Measurements from ENCODE around the gene TRMT10C. TPM values are rescaled to one million over a fixed set of nuclear protein-coding genes. Genes with fewer than 3 reads are reported as not detected.
"Not testable (repeated sequence)": the region's sequence is repeated elsewhere in the genome, so short reads cannot be mapped to it uniquely, and the experiment has no call there.

TRMT10C gene
- total RNA-seq, 4 donors from 2014 or later: 14.4 to 21.7 (median 17.3) TPM

- Histone ChIP-seq H3K27me3 (peaks cover 0 to 7% (median 0%) of the 10 kb centered on the region in 4 donors), H3K27ac (replicated peaks in 1 of 4) (no peak overlapping the region), H3K4me1 (no peaks in the 10 kb centered on the region), H3K9me3 (no peaks in the 10 kb centered on the region), H3K36me3 (no peaks in the 10 kb centered on the region), H3K4me3 (no peak overlapping the region)
- TF ChIP-seq, protein P1, sequence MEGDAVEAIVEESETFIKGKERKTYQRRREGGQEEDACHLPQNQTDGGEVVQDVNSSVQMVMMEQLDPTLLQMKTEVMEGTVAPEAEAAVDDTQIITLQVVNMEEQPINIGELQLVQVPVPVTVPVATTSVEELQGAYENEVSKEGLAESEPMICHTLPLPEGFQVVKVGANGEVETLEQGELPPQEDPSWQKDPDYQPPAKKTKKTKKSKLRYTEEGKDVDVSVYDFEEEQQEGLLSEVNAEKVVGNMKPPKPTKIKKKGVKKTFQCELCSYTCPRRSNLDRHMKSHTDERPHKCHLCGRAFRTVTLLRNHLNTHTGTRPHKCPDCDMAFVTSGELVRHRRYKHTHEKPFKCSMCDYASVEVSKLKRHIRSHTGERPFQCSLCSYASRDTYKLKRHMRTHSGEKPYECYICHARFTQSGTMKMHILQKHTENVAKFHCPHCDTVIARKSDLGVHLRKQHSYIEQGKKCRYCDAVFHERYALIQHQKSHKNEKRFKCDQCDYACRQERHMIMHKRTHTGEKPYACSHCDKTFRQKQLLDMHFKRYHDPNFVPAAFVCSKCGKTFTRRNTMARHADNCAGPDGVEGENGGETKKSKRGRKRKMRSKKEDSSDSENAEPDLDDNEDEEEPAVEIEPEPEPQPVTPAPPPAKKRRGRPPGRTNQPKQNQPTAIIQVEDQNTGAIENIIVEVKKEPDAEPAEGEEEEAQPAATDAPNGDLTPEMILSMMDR (IDR thresholded peaks at IDR 0.05): no peak
- TF ChIP-seq EP300 (IDR thresholded peaks at IDR 0.05): no peak
- TF ChIP-seq POLR2AphosphoS5 (IDR thresholded peaks at IDR 0.05): no peak
- no peak for TF ChIP-seq POLR2A (IDR thresholded peaks at IDR 0.05; ENCODE audit: low read depth)
- no peak for DNase-seq (ENCODE audit: extremely low spot score)
- intact Hi-C loops (cut with DNase I): no loop called here
- 88% methylated on average over 1 of the region's 1 CpG for WGBS
Observed at GRCh38 chr3:101544161-101544850, 17.4 kb upstream of the TRMT10C start.

GRCh38 chr3:101548527-101549105 is 13.1 kb upstream of the TRMT10C start:
- Histone ChIP-seq H3K4me1 (no peaks in the 10 kb centered on the region), H3K36me3 (no peaks in the 10 kb centered on the region), H3K4me3 (no peak overlapping the region), H3K27me3 (peaks cover 0 to 2% (median 0%) of the 10 kb centered on the region in 4 donors), H3K9me3 (no peaks in the 10 kb centered on the region), H3K27ac (replicated peaks in 1 of 4) (no peak overlapping the region)
- TF ChIP-seq POLR2AphosphoS5 (IDR thresholded peaks at IDR 0.05) (no peak), EP300 (IDR thresholded peaks at IDR 0.05) (no peak), POLR2A (IDR thresholded peaks at IDR 0.05; ENCODE audit: low read depth) (no peak)
- TF ChIP-seq, protein P1 (IDR thresholded peaks at IDR 0.05): no peak
- DNase-seq (ENCODE audit: extremely low spot score): no peak
- intact Hi-C loops (cut with DNase I): no loop called here
- 76% methylated on average over 2 of the region's 2 CpGs for WGBS

DNA sequence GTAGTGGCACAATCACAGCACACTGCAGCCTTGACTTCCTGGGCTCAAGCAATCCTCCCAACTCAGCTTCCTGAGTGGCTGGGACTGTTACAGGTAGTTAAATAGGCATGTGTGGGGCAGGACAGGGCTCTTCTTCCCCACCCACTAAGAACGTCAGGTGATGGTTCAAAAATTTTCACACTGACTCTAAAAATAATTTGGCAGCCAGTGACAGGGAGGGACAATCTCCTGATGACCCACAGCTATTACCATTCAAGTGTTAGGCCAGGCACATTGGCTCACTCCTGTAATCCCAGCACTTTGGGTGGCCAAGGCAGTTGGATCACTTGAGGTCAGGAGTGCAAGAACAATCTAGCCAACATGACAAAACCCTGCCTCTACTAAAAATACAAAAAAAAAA is 12.2 kb upstream of the TRMT10C start:
- Histone ChIP-seq H3K4me1 (no peaks in the 10 kb centered on the region), H3K27me3 (peaks cover 0 to 6% (median 0%) of the 10 kb centered on the region in 4 donors), H3K27ac (replicated peaks in 1 of 4) (no peak overlapping the region), H3K9me3 (no peaks in the 10 kb centered on the region), H3K4me3 (no peak overlapping the region), H3K36me3 (no peaks in the 10 kb centered on the region)
- 30% methylated on average over 1 of the region's 1 CpG for WGBS
- no peak for DNase-seq (ENCODE audit: extremely low spot score)
- TF ChIP-seq, protein P1 (IDR thresholded peaks at IDR 0.05): no peak
- no peak for TF ChIP-seq POLR2A (IDR thresholded peaks at IDR 0.05; ENCODE audit: low read depth)
- TF ChIP-seq POLR2AphosphoS5 (IDR thresholded peaks at IDR 0.05): no peak
- no peak for TF ChIP-seq EP300 (IDR thresholded peaks at IDR 0.05)
- intact Hi-C loops (cut with DNase I): no loop called here

DNA sequence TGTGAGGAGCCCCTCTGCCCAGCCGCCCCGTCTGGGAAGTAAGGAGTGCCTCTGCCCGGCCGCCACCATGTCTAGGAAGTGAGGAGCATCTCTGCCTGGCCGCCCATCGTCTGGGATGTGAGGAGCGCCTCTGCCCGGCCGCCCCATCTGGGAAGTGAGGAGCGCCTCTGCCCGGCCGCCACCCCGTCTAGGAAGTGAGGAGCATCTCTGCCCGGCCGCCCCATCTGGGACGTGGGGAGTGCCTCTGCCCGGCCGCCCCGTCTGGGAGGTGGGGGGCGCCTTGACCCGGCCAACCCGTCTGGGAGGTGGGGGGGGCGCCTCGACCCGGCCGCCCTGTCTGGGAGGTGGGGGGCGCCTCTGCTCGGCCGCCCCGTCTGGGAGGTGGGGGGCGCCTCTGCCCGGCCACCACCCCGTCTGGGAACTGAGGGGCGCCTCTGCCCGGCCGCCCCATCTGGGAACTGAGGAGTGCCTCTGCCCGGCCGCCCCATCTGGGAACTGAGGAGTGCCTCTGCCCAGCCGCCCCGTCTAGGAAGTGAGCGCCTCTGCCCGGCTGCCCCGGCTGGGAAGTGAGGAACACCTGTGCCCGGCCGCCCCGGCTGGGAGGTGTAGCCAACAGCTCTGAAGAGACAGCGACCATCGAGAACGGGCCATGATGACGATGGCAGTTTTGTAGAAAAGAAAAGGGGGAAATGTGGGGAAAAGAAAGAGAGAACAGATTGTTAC is 10.1 kb upstream of the TRMT10C start:
- H3K9me3 ChIP-seq; H3K36me3 ChIP-seq; DNase-seq (ENCODE audit: extremely low spot score); H3K27ac ChIP-seq (replicated peaks in 1 of 4); intact Hi-C loops (cut with DNase I); H3K4me3 ChIP-seq; H3K4me1 ChIP-seq: not testable (repeated sequence)
- WGBS: 93% methylated on average over 41 of the region's 50 CpGs
- peaks cover 0 to 12% (median 0%) of the 10 kb centered on the region in 4 donors for H3K27me3 ChIP-seq

- DNase-seq (ENCODE audit: extremely low spot score); H3K36me3 ChIP-seq; H3K27ac ChIP-seq (replicated peaks in 1 of 4); intact Hi-C loops (cut with DNase I); H3K4me3 ChIP-seq; H3K9me3 ChIP-seq; H3K4me1 ChIP-seq: not testable (repeated sequence)
- WGBS: 83% methylated on average over 5 of the region's 5 CpGs
- peaks cover 0 to 25% (median 0%) of the 10 kb centered on the region in 4 donors for H3K27me3 ChIP-seq
Observed at GRCh38 chr3:101553381-101553780, 8.3 kb upstream of the TRMT10C start.

Data from esophagus muscularis mucosa (tissue), 4 donors.